Large intestine (tissue), 3 donors: ENCODE results near the gene SPHK1. TPM values are rescaled to one million over a fixed set of nuclear protein-coding genes. Genes with fewer than 3 reads are reported as not detected.

Experiments used
- DNase-seq, 2 donors: peaks; one replicate each; pipeline versions ENCODE4 v3.0.0 to v3.0.0-alpha.2; 2013
- H3K27ac ChIP-seq: one replicate; pipeline ENCODE4 v1.5.1; 2013; ENCODE audit warnings: low read length
- H3K27me3 ChIP-seq: 2 replicates; pipeline ENCODE4 v1.6.1; 2013; ENCODE audit warnings: low read length; ENCODE audit not compliant: control insufficient read depth, insufficient read depth
- H3K36me3 ChIP-seq: 2 replicates; pipeline ENCODE4 v1.6.1; 2013; ENCODE audit warnings: low read length; ENCODE audit not compliant: control insufficient read depth, insufficient read depth
- H3K4me1 ChIP-seq: one replicate; pipeline ENCODE4 v1.6.1; 2013; ENCODE audit warnings: low read length; ENCODE audit not compliant: control insufficient read depth, insufficient read depth
- H3K4me3 ChIP-seq: one replicate; pipeline ENCODE4 v1.5.1; 2013; ENCODE audit warnings: low read length
- H3K9me3 ChIP-seq: one replicate; pipeline ENCODE4 v1.6.1; 2013; ENCODE audit warnings: mild to moderate bottlenecking, low read depth, low read length, moderate library complexity; ENCODE audit not compliant: control insufficient read depth
- WGBS: methylation state at CpG from one replicate; pipeline ENCODE4 v1.1.5; 2013; ENCODE audit warnings: low lambda C conversion rate; ENCODE audit not compliant: insufficient coverage; 5-methylcytosine and 5-hydroxymethylcytosine counted together
- polyA plus RNA-seq: library from polyadenylated mRNA; unstranded; fragments of 120-200 nt; gene quantifications from one replicate; pipeline ENCODE4 v1.2.1, GENCODE V29; 2013

SPHK1 gene
- polyA plus RNA-seq, 1 donor = 3.1 TPM

- Histone ChIP-seq H3K9me3 (peaks cover 10% of the 10 kb centered on the region), H3K36me3 (peaks cover 5% of the 10 kb centered on the region), H3K4me1 (peaks cover 26% of the 10 kb centered on the region), H3K4me3 (peak overlapping the region; percentile 26), H3K27ac (no peak overlapping the region), H3K27me3 (peaks cover 44% of the 10 kb centered on the region)
- WGBS = no CpG with 5 or more reads among the region's 74 CpGs
- peak in 1 of 2 donors; percentile 59 for DNase-seq
Observed at GRCh38 chr17:76384987-76385891, 830 bp downstream of the SPHK1 start.

GRCh38 chr17:76385892-76386786 lies 1.7 kb downstream of the SPHK1 start:
- Histone ChIP-seq H3K4me1 (peaks cover 26% of the 10 kb centered on the region), H3K27me3 (peaks cover 44% of the 10 kb centered on the region), H3K36me3 (peaks cover 14% of the 10 kb centered on the region), H3K27ac (no peak overlapping the region), H3K4me3 (peak overlapping the region; percentile 26), H3K9me3 (peaks cover 10% of the 10 kb centered on the region)
- peak in 1 of 2 donors; percentile 75 for DNase-seq
- no CpG with 5 or more reads among the region's 52 CpGs for WGBS

- H3K9me3 ChIP-seq = peaks cover 10% of the 10 kb centered on the region
- peaks cover 39% of the 10 kb centered on the region for H3K27me3 ChIP-seq
- H3K4me1 ChIP-seq = peaks cover 27% of the 10 kb centered on the region
- no peak for DNase-seq
- peaks cover 24% of the 10 kb centered on the region for H3K36me3 ChIP-seq
- H3K27ac ChIP-seq = no peak overlapping the region
- H3K4me3 ChIP-seq = no peak overlapping the region
- WGBS = no CpG with 5 or more reads among the region's 31 CpGs
Observed at GRCh38 chr17:76386966-76387765, 2.8 kb downstream of the SPHK1 start.

GRCh38 chr17:76388966-76389888 lies 4.8 kb downstream of the SPHK1 start:
- Histone ChIP-seq H3K9me3 (peaks cover 6% of the 10 kb centered on the region), H3K27ac (no peak overlapping the region), H3K4me3 (no peak overlapping the region), H3K4me1 (peaks cover 15% of the 10 kb centered on the region), H3K36me3 (peaks cover 35% of the 10 kb centered on the region), H3K27me3 (peaks cover 21% of the 10 kb centered on the region)
- no peak for DNase-seq
- 83% methylated on average over 1 of the region's 16 CpGs for WGBS

- peaks cover 13% of the 10 kb centered on the region for H3K4me1 ChIP-seq
- H3K4me3 ChIP-seq = no peak overlapping the region
- H3K9me3 ChIP-seq = peaks cover 6% of the 10 kb centered on the region
- no peak for DNase-seq
- peaks cover 38% of the 10 kb centered on the region for H3K36me3 ChIP-seq
- no peak overlapping the region for H3K27ac ChIP-seq
- H3K27me3 ChIP-seq = peaks cover 15% of the 10 kb centered on the region
- no CpG with 5 or more reads among the region's 11 CpGs for WGBS
Observed at GRCh38 chr17:76390003-76390421, 5.6 kb downstream of the SPHK1 start.

- DNase-seq = no peak
- Histone ChIP-seq H3K9me3 (peaks cover under 1% of the 10 kb centered on the region), H3K27ac (no peak overlapping the region), H3K4me3 (no peak overlapping the region), H3K36me3 (peaks cover 48% of the 10 kb centered on the region), H3K4me1 (peaks cover 5% of the 10 kb centered on the region), H3K27me3 (peaks cover 3% of the 10 kb centered on the region)
- no CpG with 5 or more reads among the region's 21 CpGs for WGBS
Observed at GRCh38 chr17:76391200-76391715, 6.8 kb downstream of the SPHK1 start.

- H3K36me3 ChIP-seq = peaks cover 74% of the 10 kb centered on the region
- H3K9me3 ChIP-seq = no peaks in the 10 kb centered on the region
- peaks cover 2% of the 10 kb centered on the region for H3K4me1 ChIP-seq
- H3K4me3 ChIP-seq = no peak overlapping the region
- H3K27ac ChIP-seq = no peak overlapping the region
- no peaks in the 10 kb centered on the region for H3K27me3 ChIP-seq
- WGBS = 100% methylated on average over 2 of the region's 10 CpGs
- no peak for DNase-seq
Observed at GRCh38 chr17:76394166-76394565, 9.8 kb downstream of the SPHK1 start.

GRCh38 chr17:76395980-76396379 lies 11.6 kb downstream of the SPHK1 start:
- Histone ChIP-seq H3K36me3 (peaks cover 81% of the 10 kb centered on the region), H3K4me3 (no peak overlapping the region), H3K27me3 (no peaks in the 10 kb centered on the region), H3K4me1 (peaks cover 2% of the 10 kb centered on the region), H3K27ac (no peak overlapping the region), H3K9me3 (no peaks in the 10 kb centered on the region)
- no peak for DNase-seq
- WGBS = 100% methylated on average over 1 of the region's 15 CpGs

GRCh38 chr17:76397184-76397583 lies 12.8 kb downstream of the SPHK1 start:
- peaks cover 79% of the 10 kb centered on the region for H3K36me3 ChIP-seq
- H3K4me1 ChIP-seq = peaks cover 1% of the 10 kb centered on the region
- H3K9me3 ChIP-seq = no peaks in the 10 kb centered on the region
- H3K4me3 ChIP-seq = no peak overlapping the region
- H3K27me3 ChIP-seq = no peaks in the 10 kb centered on the region
- no peak overlapping the region for H3K27ac ChIP-seq
- WGBS = no CpG with 5 or more reads among the region's 8 CpGs
- DNase-seq = no peak
